Caco-2 (cell line): ENCODE data around the gene MAST2. TPM values are rescaled to one million over a fixed set of nuclear protein-coding genes. Genes with fewer than 3 reads are reported as not detected.

Experiments
- BruUV-seq: library from RNA; stranded (reverse); fragments of 400-500 nt; replicated peaks from 2 replicates; lab custom pipeline; 2021; lab: Mats Ljungman, UMichigan
- CTCF ChIA-PET: fragments of 300-600 bp; sonication (Branson Sonifier 250); formaldehyde crosslinking; loops from one replicate; lab custom pipeline; 2022; ENCODE audit warnings: antibody characterized with exemption; lab: Charles Lee
- POLR2A ChIA-PET: fragments of 300-600 bp; sonication (Branson Sonifier 250); formaldehyde crosslinking; loops from one replicate; lab custom pipeline; 2022; ENCODE audit warnings: antibody characterized with exemption; lab: Charles Lee
- DNase-seq, 2 experiments: peaks; one replicate each; pipeline versions ENCODE4 v3.0.0 to v3.0.0-alpha.2; 2020 to 2022
- H3K27me3 ChIP-seq: replicated peaks from 2 replicates; pipeline ENCODE4 v1.6.0; 2011; ENCODE audit warnings: low read length; ENCODE audit not compliant: control insufficient read depth, insufficient read depth
- H3K36me3 ChIP-seq: 2 replicates; pipeline ENCODE4 v1.5.1; 2011; ENCODE audit warnings: low read length; ENCODE audit not compliant: control insufficient read depth, insufficient read depth
- H3K4me1 ChIP-seq: fragments of 250-450 bp; sonication (Bioruptor Pico); 2 replicates; pipeline ENCODE4 v1.5.1; 2020; ENCODE audit warnings: mild to moderate bottlenecking
- H3K4me3 ChIP-seq: 2 replicates; pipeline ENCODE4 v1.5.1; 2011; ENCODE audit warnings: low read depth, mild to moderate bottlenecking, control low read depth, low read length
- H3K9me3 ChIP-seq: fragments of 250-450 bp; sonication (Bioruptor Pico); 2 replicates; pipeline ENCODE4 v1.5.1; 2020; ENCODE audit warnings: mild to moderate bottlenecking, moderate library complexity
- H3K27ac Mint-ChIP-seq: one replicate; pipeline ENCODE4 v1.8.0; 2022; ENCODE audit warnings: mixed read lengths; ENCODE audit not compliant: unreplicated experiment
- H3K27me3 Mint-ChIP-seq: one replicate; pipeline ENCODE4 v1.8.0; 2022; ENCODE audit warnings: mixed read lengths; ENCODE audit not compliant: insufficient read depth, unreplicated experiment
- H3K36me3 Mint-ChIP-seq: one replicate; pipeline ENCODE4 v1.8.0; 2022; ENCODE audit warnings: mild to moderate bottlenecking, mixed read lengths; ENCODE audit not compliant: insufficient read depth, unreplicated experiment
- H3K4me1 Mint-ChIP-seq: one replicate; pipeline ENCODE4 v1.8.0; 2022; ENCODE audit warnings: low read depth, mixed read lengths; ENCODE audit not compliant: unreplicated experiment
- H3K4me3 Mint-ChIP-seq: one replicate; pipeline ENCODE4 v1.8.0; 2022; ENCODE audit warnings: mild to moderate bottlenecking, moderate library complexity, mixed read lengths; ENCODE audit not compliant: unreplicated experiment
- H3K9me3 Mint-ChIP-seq: one replicate; pipeline ENCODE4 v1.8.0; 2022; ENCODE audit warnings: mixed read lengths; ENCODE audit not compliant: unreplicated experiment
- intact Hi-C: fragments of 100-400 bp; cut with micrococcal nuclease; formaldehyde crosslinking; loops from one replicate; pipeline ENCODE4 v1.10.0; 2022; ENCODE audit not compliant: unreplicated experiment
- total RNA-seq: library from RNA; stranded (reverse); gene quantifications from 2 replicates; pipeline ENCODE4 v1.2.3, GENCODE V29; 2022
- TF ChIP-seq, protein P1 (sequence below), 2 experiments: fragments of 200-600 bp in 1 of 2; IDR thresholded peaks; 1 replicate in 1 of 2; 2 replicates in 1 of 2; pipeline versions ENCODE4 v1.5.1 to v1.8.0; 2011 to 2022; ENCODE audit warnings: antibody characterized with exemption in 1 of 2, control low read depth in 1 of 2, inconsistent platforms in 1 of 2, low read depth in 1 of 2, low read length in 1 of 2, mild to moderate bottlenecking in 1 of 2, moderate library complexity in 1 of 2; ENCODE audit not compliant: insufficient read depth in 1 of 2, severe bottlenecking in 1 of 2, unreplicated experiment in 1 of 2

Gene MAST2
- total RNA-seq, 1 experiment from 2014 or later = 43.3 TPM

DNA sequence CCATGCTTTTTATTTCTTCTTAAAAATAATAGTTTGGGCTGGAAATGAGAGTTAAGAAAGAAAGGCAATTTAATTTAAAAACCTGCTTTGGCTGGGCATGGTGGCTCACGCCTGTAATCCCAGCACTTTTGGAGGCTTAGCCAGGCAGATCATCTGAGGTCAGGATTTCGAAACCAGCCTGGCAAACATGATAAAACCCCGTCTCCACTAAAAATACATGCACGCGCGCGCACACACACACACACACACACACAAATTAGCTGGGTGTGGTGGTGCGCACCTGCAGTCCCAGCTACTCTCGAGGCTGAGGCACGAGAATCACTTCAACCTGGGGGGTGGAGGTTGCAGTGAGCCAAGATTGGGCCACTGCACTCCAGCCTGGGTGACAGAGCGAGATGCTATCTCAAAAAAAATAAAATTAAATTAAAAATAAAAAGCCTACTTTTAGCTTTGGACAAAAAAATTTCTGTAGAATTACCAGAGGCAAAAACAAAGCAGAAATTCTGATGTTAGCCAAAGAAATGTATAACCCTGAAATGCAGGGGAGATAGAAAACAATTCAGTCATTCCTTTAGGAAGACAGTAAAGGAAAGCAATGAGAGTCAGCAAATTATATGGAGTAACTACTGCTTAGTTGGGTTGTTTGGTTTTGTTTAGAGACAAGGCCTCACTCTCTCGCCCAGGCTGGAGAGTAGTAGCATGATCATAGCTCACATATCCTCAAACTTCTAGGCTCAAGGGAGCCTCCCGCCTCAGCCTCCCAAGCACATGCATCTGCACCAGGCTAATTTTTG, 37.2 kb upstream of the MAST2 start:
- Histone ChIP-seq H3K27me3 (no peaks in the 10 kb centered on the region), H3K4me3 (no peak overlapping the region), H3K4me1 (no peaks in the 10 kb centered on the region), H3K9me3 (no peaks in the 10 kb centered on the region), H3K36me3 (no peaks in the 10 kb centered on the region)
- Mint-ChIP-seq H3K27me3 (no peaks in the 10 kb centered on the region), H3K27ac (no peak overlapping the region), H3K9me3 (no peaks in the 10 kb centered on the region), H3K4me3 (no peak overlapping the region), H3K36me3 (no peaks in the 10 kb centered on the region), H3K4me1 (no peaks in the 10 kb centered on the region)
- intact Hi-C loops = no loop called here
- ChIA-PET POLR2A (no interaction called here), CTCF (no interaction called here)
- TF ChIP-seq, protein P1, sequence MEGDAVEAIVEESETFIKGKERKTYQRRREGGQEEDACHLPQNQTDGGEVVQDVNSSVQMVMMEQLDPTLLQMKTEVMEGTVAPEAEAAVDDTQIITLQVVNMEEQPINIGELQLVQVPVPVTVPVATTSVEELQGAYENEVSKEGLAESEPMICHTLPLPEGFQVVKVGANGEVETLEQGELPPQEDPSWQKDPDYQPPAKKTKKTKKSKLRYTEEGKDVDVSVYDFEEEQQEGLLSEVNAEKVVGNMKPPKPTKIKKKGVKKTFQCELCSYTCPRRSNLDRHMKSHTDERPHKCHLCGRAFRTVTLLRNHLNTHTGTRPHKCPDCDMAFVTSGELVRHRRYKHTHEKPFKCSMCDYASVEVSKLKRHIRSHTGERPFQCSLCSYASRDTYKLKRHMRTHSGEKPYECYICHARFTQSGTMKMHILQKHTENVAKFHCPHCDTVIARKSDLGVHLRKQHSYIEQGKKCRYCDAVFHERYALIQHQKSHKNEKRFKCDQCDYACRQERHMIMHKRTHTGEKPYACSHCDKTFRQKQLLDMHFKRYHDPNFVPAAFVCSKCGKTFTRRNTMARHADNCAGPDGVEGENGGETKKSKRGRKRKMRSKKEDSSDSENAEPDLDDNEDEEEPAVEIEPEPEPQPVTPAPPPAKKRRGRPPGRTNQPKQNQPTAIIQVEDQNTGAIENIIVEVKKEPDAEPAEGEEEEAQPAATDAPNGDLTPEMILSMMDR (IDR thresholded peaks at IDR 0.05; ENCODE audit: insufficient read depth in 1 of 2, low read depth in 1 of 2, low read length in 1 of 2, severe bottlenecking in 1 of 2, unreplicated experiment in 1 of 2) = no peak
- no TSS peak for BruUV-seq
- DNase-seq = no peak

DNA sequence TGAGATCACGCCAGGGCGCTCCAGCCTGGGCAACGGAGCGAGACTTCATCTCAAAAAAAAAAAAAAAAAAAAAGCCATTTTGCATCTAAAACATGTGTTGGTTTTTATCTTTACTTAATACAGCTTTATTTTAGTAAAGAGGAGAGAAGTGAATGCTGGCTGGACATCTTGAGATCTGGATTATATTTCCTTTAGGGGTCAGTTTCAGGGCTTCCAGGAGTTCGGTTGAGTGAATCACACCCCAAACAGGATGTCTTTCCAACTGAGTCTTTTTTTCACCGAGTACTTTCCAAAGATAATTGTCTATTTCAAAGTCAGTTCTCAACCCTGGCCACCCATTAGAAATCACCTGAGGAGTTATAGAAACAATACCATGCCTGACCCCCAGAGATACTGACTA, 36.4 kb upstream of the MAST2 start:
- TF ChIP-seq, protein P1 (IDR thresholded peaks at IDR 0.05; ENCODE audit: insufficient read depth in 1 of 2, low read depth in 1 of 2, low read length in 1 of 2, severe bottlenecking in 1 of 2, unreplicated experiment in 1 of 2) = no peak

DNA sequence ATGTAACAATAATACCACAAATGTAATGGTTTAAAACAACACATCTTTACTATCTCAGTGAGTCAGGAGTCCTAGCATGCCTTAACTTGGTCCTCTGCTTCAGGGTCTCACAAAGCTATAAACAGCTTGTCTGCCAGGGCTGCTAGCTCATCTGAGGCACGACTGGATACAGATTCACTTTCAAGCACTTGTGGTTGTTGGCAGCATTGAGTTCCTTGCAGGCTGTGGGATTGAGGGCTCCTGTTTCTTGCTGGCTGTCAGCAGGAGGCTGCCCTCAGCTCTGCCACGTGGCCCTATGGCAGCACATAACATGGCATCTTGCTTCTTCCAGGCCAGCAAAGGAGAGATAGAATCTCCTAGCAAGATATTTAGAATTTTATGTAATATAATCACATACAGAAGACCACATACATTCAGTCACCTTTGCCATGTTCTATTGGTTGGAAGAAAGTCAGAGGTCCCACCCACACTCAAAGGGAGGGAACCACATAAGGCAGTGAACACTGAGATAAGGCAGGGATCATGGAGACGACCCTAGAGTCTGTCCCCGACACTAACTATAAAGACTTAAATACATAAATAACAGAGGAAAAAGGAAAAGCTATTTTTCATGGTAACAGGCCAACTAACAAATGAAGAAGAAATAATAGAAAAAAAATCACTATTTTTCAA, 34.0 kb upstream of the MAST2 start:
- no peaks in the 10 kb centered on the region for H3K9me3 ChIP-seq
- ChIA-PET CTCF (no interaction called here), POLR2A (no interaction called here)
- H3K4me3 Mint-ChIP-seq = no peak overlapping the region
- no TSS peak for BruUV-seq
- no peaks in the 10 kb centered on the region for H3K4me1 ChIP-seq
- DNase-seq = no peak
- TF ChIP-seq, protein P1 (IDR thresholded peaks at IDR 0.05; ENCODE audit: insufficient read depth in 1 of 2, low read depth in 1 of 2, low read length in 1 of 2, severe bottlenecking in 1 of 2, unreplicated experiment in 1 of 2) = no peak
- no peaks in the 10 kb centered on the region for H3K4me1 Mint-ChIP-seq
- intact Hi-C loops = no loop called here
- H3K36me3 ChIP-seq = no peaks in the 10 kb centered on the region
- H3K27ac Mint-ChIP-seq = no peak overlapping the region
- no peaks in the 10 kb centered on the region for H3K36me3 Mint-ChIP-seq
- H3K4me3 ChIP-seq = no peak overlapping the region
- no peaks in the 10 kb centered on the region for H3K9me3 Mint-ChIP-seq
- H3K27me3 ChIP-seq = no peaks in the 10 kb centered on the region
- H3K27me3 Mint-ChIP-seq = no peaks in the 10 kb centered on the region

More for the DNA sequence above, 36.4 kb upstream of the MAST2 start:
- H3K27me3 Mint-ChIP-seq = no peaks in the 10 kb centered on the region
- no peak overlapping the region for H3K4me3 ChIP-seq
- no peak overlapping the region for H3K4me3 Mint-ChIP-seq
- no peaks in the 10 kb centered on the region for H3K9me3 ChIP-seq
- H3K27ac Mint-ChIP-seq = no peak overlapping the region
- intact Hi-C loops = no loop called here
- no TSS peak for BruUV-seq
- CTCF ChIA-PET = no interaction called here
- no peaks in the 10 kb centered on the region for H3K36me3 ChIP-seq
- no peaks in the 10 kb centered on the region for H3K36me3 Mint-ChIP-seq
- no peaks in the 10 kb centered on the region for H3K4me1 Mint-ChIP-seq
- POLR2A ChIA-PET = no interaction called here
- DNase-seq = no peak
- H3K27me3 ChIP-seq = no peaks in the 10 kb centered on the region
- H3K9me3 Mint-ChIP-seq = no peaks in the 10 kb centered on the region
- H3K4me1 ChIP-seq = no peaks in the 10 kb centered on the region
